GM21360 (cell line): Measurements from ENCODE around the gene INCENP.

Source experiments
- ATAC-seq: cut with Tn5 transposase; IDR thresholded peaks from one replicate; pipeline ENCODE4 v1.9.1; 2021; ENCODE audit warnings: mild to moderate bottlenecking, moderate library complexity; ENCODE audit not compliant: unreplicated experiment

Gene INCENP

GRCh38 chr11:62124186-62125113, 639 bp downstream of the INCENP start:
- no peak for ATAC-seq

- ATAC-seq: no peak
Observed at GRCh38 chr11:62125316-62125715, 1.5 kb downstream of the INCENP start.

DNA sequence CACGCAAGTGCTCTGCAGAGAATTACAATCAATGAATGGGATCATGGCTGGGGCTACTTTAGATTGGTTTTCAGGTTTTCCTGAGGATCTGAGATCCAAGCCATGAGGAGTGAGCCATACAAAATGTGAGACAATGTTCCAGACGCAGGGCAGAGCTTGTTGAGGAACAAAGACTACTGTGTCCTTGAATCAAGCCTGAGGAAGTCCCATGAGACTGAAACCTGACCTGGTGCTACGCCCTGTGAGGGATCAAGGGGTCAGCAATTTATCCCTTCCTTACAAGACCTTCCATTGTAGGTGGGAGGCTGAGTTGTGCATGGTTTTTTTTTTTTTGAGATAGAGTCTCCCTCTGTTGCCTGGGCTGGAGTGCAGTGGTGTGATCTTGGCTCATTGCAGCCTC, 2.1 kb downstream of the INCENP start:
- ATAC-seq: no peak

GRCh38 chr11:62127426-62127825, 3.6 kb downstream of the INCENP start:
- no peak for ATAC-seq

GRCh38 chr11:62127941-62128770, 4.3 kb downstream of the INCENP start:
- ATAC-seq: no peak

DNA sequence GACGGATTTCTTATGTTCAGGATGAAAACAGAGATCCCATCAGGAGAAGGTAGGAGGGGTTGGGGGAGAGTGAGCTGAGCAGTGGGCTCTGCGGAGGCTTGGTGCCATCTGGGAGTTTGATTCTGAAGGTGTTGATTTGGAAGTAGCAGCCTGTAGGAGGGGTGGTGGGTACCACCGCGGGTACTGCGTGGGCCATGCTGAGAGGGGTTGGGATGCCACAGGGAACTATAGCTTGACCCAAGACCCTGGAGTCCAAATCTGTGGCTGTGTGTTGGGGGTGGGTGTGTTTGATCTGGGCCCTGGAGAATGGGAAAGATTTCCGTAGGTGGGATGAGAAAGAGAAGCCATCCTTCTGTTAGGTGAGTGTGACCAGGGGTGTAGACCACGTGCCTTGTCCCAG, 5.0 kb downstream of the INCENP start:
- no peak for ATAC-seq

GRCh38 chr11:62129590-62130282, 5.9 kb downstream of the INCENP start:
- no peak for ATAC-seq

- ATAC-seq: no peak
Observed at GRCh38 chr11:62130283-62131169, 6.7 kb downstream of the INCENP start.

DNA sequence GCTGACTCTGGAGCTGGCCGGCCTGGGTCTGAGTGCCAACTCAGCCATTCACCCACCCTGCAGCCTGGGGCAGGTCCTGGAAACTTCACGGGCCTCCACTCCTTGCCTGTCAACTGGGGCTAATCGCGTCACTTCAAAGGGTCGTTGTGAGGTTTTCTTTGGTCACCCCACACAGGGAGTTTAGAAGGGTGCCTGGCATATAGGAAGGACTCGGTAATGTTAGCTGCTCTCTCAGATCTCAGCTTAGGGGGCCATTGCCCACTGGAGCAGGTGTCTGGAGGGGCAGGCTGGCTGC, 7.3 kb downstream of the INCENP start:
- ATAC-seq: no peak

- no peak for ATAC-seq
Observed at GRCh38 chr11:62132191-62132590, 8.4 kb downstream of the INCENP start.

- ATAC-seq: no peak
Observed at GRCh38 chr11:62132689-62133293, 9.0 kb downstream of the INCENP start.

DNA sequence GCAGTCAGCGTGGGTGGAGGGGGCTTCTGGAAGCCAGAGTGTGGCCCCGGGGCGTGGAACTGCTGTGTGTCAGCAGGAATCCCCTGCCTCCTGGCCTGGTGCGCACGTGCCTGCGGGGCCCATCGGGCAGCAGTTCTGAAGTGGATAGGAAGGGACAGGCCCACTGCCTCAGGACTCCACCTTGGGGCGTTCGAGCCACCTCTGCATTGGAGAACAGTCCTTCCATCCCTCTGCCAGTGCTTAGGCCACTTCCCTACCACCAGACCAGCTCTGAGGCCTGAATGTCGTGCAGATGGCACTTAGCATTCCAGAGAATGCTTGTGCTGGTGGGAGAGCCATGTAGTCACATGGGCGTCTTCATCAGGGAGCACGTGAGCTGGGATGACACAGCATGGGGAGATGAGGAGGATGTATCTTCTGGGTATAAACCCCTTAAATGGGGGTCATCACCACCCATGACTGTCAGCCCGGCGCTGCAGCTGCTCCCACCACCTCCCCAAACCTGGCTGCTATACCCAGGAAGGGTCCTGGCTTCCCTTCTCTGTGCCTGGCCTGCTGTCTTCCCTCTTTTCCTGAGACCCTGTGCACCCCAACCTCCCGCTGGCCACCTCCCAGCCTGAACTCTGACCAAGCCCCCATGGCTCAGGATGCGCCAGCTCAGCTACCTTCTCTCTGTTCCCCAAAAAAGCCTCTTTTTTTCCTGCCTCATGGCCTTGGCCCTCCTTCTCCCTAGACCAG, 9.7 kb downstream of the INCENP start:
- no peak for ATAC-seq

- no peak for ATAC-seq
Observed at GRCh38 chr11:62137276-62137861, 13.6 kb downstream of the INCENP start.

GRCh38 chr11:62137881-62138629, 14.2 kb downstream of the INCENP start:
- ATAC-seq: no peak

- no peak for ATAC-seq
Observed at GRCh38 chr11:62138630-62139425, 15.0 kb downstream of the INCENP start.

DNA sequence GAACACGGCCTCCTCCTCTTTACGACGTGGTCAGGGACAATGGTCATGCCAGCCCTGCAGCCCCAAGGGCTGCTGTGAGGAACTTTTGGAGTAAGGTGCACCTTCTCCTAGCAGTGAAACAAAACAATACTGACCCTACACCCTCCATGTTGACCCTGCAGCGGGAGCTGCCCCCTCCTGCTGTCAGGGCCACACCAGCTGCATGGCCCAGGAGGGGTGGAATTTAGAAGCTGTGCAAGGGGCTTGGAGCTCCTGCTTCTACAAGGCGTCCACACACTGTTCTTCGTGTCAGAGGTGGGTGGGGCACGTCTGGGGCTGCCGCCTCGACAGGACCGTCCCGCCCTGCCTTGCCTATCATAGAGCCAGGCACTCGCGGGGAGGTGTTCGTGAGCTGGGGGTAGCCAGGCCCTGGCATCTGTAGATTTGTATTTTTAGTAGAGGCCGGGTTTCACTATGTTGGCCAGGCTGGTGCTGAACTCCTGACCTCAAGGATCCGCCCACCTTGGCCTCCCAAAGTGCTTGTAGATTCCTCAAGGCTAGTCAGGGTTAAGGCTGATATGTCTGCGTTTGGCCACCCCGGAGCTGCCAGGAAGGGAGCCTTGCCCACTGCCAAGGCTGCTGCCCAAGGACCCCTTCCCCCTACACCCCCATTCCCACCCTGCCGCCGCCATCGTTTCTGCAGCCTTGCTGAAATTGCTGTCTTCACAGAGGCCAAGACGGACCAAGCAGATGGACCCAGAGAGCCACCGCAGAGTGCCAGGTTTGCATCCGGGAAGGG, 15.9 kb downstream of the INCENP start:
- no peak for ATAC-seq
